GM23338 (cell line): ENCODE data around the gene CEP250. TPM values are rescaled to one million over a fixed set of nuclear protein-coding genes. Genes with fewer than 3 reads are reported as not detected.

ENCODE experiments used
- ATAC-seq: fragments of 200-7000 bp; cut with Tn5 transposase; 3 replicates; pipeline ENCODE4 v1.9.1; 2020
- DNase-seq: peaks from one replicate; pipeline ENCODE4 v3.0.0-alpha.2; 2015; ENCODE audit warnings: low spot score
- H2AFZ ChIP-seq: fragments of 200-600 bp; sonication (generic); 2 replicates; pipeline ENCODE4 v1.8.0; 2016; ENCODE audit warnings: antibody characterized with exemption, mild to moderate bottlenecking, moderate library complexity
- H3F3A ChIP-seq: fragments of 200-600 bp; sonication (generic); replicated peaks from 2 replicates; pipeline ENCODE4 v1.8.0; 2017; ENCODE audit warnings: antibody characterized with exemption, mixed run types, low read depth
- H3K27ac ChIP-seq: fragments of 200-600 bp; sonication (generic); 2 replicates; pipeline ENCODE4 v1.6.1; 2016; ENCODE audit warnings: low read depth
- H3K27me3 ChIP-seq: fragments of 200-600 bp; sonication (generic); 2 replicates; pipeline ENCODE4 v1.8.0; 2016; ENCODE audit warnings: mild to moderate bottlenecking, mixed run types, moderate library complexity; ENCODE audit not compliant: insufficient read depth
- H3K36me3 ChIP-seq: fragments of 200-600 bp; sonication (generic); 2 replicates; pipeline ENCODE4 v1.8.0; 2016; ENCODE audit warnings: mild to moderate bottlenecking; ENCODE audit not compliant: insufficient read depth
- H3K4me1 ChIP-seq: fragments of 200-600 bp; sonication (generic); 2 replicates; pipeline ENCODE4 v1.8.0; 2016; ENCODE audit warnings: mild to moderate bottlenecking, moderate library complexity; ENCODE audit not compliant: insufficient read depth
- H3K4me2 ChIP-seq: fragments of 200-600 bp; sonication (generic); 2 replicates; pipeline ENCODE4 v1.7.1; 2017; ENCODE audit warnings: mixed run types
- H3K4me3 ChIP-seq: fragments of 200-600 bp; sonication (generic); 2 replicates; pipeline ENCODE4 v1.6.1; 2016; ENCODE audit warnings: mixed run types
- H3K79me2 ChIP-seq: fragments of 200-600 bp; sonication (generic); replicated peaks from 2 replicates; pipeline ENCODE4 v1.8.0; 2017; ENCODE audit warnings: mild to moderate bottlenecking; ENCODE audit not compliant: insufficient read depth
- H3K9me2 ChIP-seq: fragments of 200-600 bp; sonication (generic); 2 replicates; pipeline ENCODE4 v1.8.0; 2017; ENCODE audit not compliant: insufficient read depth
- H4K20me1 ChIP-seq: fragments of 200-600 bp; sonication (generic); replicated peaks from 2 replicates; pipeline ENCODE4 v1.8.0; 2017; ENCODE audit warnings: mild to moderate bottlenecking; ENCODE audit not compliant: insufficient read depth
- H3K27ac Mint-ChIP-seq: 2 replicates; pipeline ENCODE4 v1.8.0; 2020; ENCODE audit warnings: inconsistent platforms, mild to moderate bottlenecking, moderate library complexity, mixed read lengths
- H3K27me3 Mint-ChIP-seq: 3 replicates; pipeline ENCODE4 v1.8.0; 2022; ENCODE audit warnings: low read depth, mild to moderate bottlenecking, moderate library complexity, mixed read lengths, inconsistent platforms; ENCODE audit not compliant: insufficient read depth, poor library complexity
- H3K36me3 Mint-ChIP-seq: 3 replicates; pipeline ENCODE4 v1.8.0; 2021; ENCODE audit warnings: low read depth, mild to moderate bottlenecking, inconsistent platforms, moderate library complexity, mixed read lengths
- H3K4me1 Mint-ChIP-seq: 3 replicates; pipeline ENCODE4 v1.8.0; 2020; ENCODE audit warnings: mild to moderate bottlenecking, inconsistent platforms, mixed read lengths
- H3K4me3 Mint-ChIP-seq: 3 replicates; pipeline ENCODE4 v1.8.0; 2021; ENCODE audit warnings: moderate library complexity, mild to moderate bottlenecking, inconsistent platforms, mixed read lengths
- H3K9me3 Mint-ChIP-seq: 3 replicates; pipeline ENCODE4 v1.8.0; 2020; ENCODE audit warnings: moderate library complexity, mild to moderate bottlenecking, inconsistent platforms, mixed read lengths
- CREB1 ChIP-seq: fragments of 250-450 bp; sonication (Bioruptor Pico); IDR thresholded peaks from 2 replicates; pipeline ENCODE4 v1.5.0; 2020; ENCODE audit warnings: low read depth, mild to moderate bottlenecking, moderate library complexity
- JUNB ChIP-seq: IDR thresholded peaks from one replicate; pipeline ENCODE4 v1.6.1; 2016; ENCODE audit warnings: antibody characterized with exemption; ENCODE audit not compliant: unreplicated experiment
- POLR2AphosphoS5 ChIP-seq: IDR thresholded peaks from 2 replicates; pipeline ENCODE4 v1.6.1; 2016; ENCODE audit warnings: antibody characterized with exemption, low read depth
- STAT1 ChIP-seq: IDR thresholded peaks from one replicate; pipeline ENCODE4 v1.6.1; 2016; ENCODE audit warnings: antibody characterized with exemption; ENCODE audit not compliant: unreplicated experiment
- ZNF114 ChIP-seq: fragments of 250-450 bp; sonication (Bioruptor Pico); IDR thresholded peaks from 2 replicates; pipeline ENCODE4 v1.5.0; 2020; ENCODE audit warnings: mild to moderate bottlenecking, moderate library complexity
- polyA plus RNA-seq: library from polyadenylated mRNA; unstranded; fragments of >200 nt; fragmentation: Nextera tagmentation; extraction: Ambion mirVana; gene quantifications from 2 replicates; pipeline ENCODE4 v1.2.1, GENCODE V29; 2016
- total RNA-seq: library from RNA; depleted of rRNA; stranded (reverse); fragments of >200 nt; shearing (Covaris generic); gene quantifications from 2 replicates; pipeline ENCODE4 v1.2.3, GENCODE V29; 2014
- TF ChIP-seq, protein P1 (sequence below): IDR thresholded peaks from one replicate; pipeline ENCODE4 v1.6.1; 2018; ENCODE audit warnings: antibody characterized with exemption; ENCODE audit not compliant: unreplicated experiment
- TF ChIP-seq, protein P2 (sequence below): IDR thresholded peaks from 2 replicates; pipeline ENCODE4 v1.6.1; 2016; ENCODE audit warnings: antibody characterized with exemption
- TF ChIP-seq, protein P3 (sequence below): fragments of 250-450 bp; sonication (Bioruptor Pico); IDR thresholded peaks from 2 replicates; pipeline ENCODE4 v1.5.0; 2020; ENCODE audit warnings: mild to moderate bottlenecking, moderate library complexity

The CEP250 gene
- total and polyA plus RNA-seq, 2 experiments from 2014 or later: 28.0 to 29.1 TPM

DNA sequence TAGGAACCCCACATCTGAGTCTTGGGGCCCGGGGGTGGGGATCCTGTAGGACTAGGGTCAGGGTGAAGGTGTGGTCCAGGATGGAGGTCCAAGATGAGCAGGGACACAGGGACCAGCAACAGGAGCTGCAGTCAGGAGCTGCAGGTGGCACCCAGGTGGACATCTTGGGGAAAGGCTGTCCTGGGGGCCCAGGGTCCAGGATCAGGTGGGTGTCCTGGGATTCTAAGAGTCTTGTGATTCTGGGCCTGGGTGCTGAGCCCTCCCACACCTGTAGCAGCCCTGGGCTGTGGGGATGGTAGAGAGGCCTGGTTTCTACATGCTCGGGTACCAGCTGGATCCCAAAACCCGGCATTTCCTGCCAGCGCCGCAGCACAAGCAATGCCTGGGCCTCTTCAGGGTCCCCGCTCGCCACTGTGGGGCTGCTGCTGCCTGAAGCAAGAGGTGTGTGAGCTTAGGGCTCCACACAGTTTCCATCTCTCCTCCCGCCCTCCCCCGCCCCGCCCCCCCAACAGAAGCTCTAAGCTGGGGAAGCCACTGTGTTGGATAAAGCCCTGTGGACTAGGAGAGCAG, 107.2 kb downstream of the CEP250 start:
- H3F3A ChIP-seq: no peaks in the 10 kb centered on the region

More for the DNA sequence above, 107.2 kb downstream of the CEP250 start:
- Histone ChIP-seq H4K20me1 (no peaks in the 10 kb centered on the region), H3K4me2 (no peak overlapping the region), H3K4me1 (peaks cover 3% of the 10 kb centered on the region; the same call in 1 of the 2 replicates), H3K4me3 (no peak overlapping the region), H3K27ac (no peak overlapping the region), H3K27me3 (no peaks in the 10 kb centered on the region), H3K79me2 (no peaks in the 10 kb centered on the region), H2AFZ (no peak overlapping the region), H3K9me2 (no peaks in the 10 kb centered on the region), H3K36me3 (no peaks in the 10 kb centered on the region)
- ATAC-seq (no peak), DNase-seq (no peak)
- Mint-ChIP-seq H3K27me3 (peaks cover 7% of the 10 kb centered on the region), H3K4me1 (peaks cover 20% of the 10 kb centered on the region), H3K27ac (no peak overlapping the region), H3K36me3 (peaks cover 7% of the 10 kb centered on the region; the same call in 2 of the 3 replicates), H3K4me3 (no peak overlapping the region), H3K9me3 (no peaks in the 10 kb centered on the region; the same call in 2 of the 3 replicates)
- TF ChIP-seq ZNF114 (CRISPR knock-in tag) (no peak), POLR2AphosphoS5 (no peak), STAT1 (no peak), JUNB (no peak), CREB1 (CRISPR knock-in tag) (no peak)
- TF ChIP-seq, protein P1, sequence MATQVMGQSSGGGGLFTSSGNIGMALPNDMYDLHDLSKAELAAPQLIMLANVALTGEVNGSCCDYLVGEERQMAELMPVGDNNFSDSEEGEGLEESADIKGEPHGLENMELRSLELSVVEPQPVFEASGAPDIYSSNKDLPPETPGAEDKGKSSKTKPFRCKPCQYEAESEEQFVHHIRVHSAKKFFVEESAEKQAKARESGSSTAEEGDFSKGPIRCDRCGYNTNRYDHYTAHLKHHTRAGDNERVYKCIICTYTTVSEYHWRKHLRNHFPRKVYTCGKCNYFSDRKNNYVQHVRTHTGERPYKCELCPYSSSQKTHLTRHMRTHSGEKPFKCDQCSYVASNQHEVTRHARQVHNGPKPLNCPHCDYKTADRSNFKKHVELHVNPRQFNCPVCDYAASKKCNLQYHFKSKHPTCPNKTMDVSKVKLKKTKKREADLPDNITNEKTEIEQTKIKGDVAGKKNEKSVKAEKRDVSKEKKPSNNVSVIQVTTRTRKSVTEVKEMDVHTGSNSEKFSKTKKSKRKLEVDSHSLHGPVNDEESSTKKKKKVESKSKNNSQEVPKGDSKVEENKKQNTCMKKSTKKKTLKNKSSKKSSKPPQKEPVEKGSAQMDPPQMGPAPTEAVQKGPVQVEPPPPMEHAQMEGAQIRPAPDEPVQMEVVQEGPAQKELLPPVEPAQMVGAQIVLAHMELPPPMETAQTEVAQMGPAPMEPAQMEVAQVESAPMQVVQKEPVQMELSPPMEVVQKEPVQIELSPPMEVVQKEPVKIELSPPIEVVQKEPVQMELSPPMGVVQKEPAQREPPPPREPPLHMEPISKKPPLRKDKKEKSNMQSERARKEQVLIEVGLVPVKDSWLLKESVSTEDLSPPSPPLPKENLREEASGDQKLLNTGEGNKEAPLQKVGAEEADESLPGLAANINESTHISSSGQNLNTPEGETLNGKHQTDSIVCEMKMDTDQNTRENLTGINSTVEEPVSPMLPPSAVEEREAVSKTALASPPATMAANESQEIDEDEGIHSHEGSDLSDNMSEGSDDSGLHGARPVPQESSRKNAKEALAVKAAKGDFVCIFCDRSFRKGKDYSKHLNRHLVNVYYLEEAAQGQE: no peak
- TF ChIP-seq, protein P2, sequence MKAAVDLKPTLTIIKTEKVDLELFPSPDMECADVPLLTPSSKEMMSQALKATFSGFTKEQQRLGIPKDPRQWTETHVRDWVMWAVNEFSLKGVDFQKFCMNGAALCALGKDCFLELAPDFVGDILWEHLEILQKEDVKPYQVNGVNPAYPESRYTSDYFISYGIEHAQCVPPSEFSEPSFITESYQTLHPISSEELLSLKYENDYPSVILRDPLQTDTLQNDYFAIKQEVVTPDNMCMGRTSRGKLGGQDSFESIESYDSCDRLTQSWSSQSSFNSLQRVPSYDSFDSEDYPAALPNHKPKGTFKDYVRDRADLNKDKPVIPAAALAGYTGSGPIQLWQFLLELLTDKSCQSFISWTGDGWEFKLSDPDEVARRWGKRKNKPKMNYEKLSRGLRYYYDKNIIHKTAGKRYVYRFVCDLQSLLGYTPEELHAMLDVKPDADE: no peak
- TF ChIP-seq, protein P3, sequence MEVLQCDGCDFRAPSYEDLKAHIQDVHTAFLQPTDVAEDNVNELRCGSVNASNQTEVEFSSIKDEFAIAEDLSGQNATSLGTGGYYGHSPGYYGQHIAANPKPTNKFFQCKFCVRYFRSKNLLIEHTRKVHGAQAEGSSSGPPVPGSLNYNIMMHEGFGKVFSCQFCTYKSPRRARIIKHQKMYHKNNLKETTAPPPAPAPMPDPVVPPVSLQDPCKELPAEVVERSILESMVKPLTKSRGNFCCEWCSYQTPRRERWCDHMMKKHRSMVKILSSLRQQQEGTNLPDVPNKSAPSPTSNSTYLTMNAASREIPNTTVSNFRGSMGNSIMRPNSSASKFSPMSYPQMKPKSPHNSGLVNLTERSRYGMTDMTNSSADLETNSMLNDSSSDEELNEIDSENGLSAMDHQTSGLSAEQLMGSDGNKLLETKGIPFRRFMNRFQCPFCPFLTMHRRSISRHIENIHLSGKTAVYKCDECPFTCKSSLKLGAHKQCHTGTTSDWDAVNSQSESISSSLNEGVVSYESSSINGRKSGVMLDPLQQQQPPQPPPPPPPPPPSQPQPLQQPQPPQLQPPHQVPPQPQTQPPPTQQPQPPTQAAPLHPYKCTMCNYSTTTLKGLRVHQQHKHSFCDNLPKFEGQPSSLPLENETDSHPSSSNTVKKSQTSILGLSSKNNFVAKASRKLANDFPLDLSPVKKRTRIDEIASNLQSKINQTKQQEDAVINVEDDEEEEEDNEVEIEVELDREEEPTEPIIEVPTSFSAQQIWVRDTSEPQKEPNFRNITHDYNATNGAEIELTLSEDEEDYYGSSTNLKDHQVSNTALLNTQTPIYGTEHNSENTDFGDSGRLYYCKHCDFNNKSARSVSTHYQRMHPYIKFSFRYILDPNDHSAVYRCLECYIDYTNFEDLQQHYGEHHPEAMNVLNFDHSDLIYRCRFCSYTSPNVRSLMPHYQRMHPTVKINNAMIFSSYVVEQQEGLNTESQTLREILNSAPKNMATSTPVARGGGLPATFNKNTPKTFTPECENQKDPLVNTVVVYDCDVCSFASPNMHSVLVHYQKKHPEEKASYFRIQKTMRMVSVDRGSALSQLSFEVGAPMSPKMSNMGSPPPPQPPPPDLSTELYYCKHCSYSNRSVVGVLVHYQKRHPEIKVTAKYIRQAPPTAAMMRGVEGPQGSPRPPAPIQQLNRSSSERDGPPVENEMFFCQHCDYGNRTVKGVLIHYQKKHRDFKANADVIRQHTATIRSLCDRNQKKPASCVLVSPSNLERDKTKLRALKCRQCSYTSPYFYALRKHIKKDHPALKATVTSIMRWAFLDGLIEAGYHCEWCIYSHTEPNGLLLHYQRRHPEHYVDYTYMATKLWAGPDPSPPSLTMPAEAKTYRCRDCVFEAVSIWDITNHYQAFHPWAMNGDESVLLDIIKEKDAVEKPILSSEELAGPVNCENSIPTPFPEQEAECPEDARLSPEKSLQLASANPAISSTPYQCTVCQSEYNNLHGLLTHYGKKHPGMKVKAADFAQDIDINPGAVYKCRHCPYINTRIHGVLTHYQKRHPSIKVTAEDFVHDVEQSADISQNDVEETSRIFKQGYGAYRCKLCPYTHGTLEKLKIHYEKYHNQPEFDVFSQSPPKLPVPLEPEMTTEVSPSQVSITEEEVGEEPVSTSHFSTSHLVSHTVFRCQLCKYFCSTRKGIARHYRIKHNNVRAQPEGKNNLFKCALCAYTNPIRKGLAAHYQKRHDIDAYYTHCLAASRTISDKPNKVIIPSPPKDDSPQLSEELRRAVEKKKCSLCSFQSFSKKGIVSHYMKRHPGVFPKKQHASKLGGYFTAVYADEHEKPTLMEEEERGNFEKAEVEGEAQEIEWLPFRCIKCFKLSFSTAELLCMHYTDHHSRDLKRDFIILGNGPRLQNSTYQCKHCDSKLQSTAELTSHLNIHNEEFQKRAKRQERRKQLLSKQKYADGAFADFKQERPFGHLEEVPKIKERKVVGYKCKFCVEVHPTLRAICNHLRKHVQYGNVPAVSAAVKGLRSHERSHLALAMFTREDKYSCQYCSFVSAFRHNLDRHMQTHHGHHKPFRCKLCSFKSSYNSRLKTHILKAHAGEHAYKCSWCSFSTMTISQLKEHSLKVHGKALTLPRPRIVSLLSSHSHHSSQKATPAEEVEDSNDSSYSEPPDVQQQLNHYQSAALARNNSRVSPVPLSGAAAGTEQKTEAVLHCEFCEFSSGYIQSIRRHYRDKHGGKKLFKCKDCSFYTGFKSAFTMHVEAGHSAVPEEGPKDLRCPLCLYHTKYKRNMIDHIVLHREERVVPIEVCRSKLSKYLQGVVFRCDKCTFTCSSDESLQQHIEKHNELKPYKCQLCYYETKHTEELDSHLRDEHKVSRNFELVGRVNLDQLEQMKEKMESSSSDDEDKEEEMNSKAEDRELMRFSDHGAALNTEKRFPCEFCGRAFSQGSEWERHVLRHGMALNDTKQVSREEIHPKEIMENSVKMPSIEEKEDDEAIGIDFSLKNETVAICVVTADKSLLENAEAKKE (CRISPR knock-in tag): no peak
